Kidney epithelial cell (primary cell): Measurements from ENCODE around the gene PCYT1A. TPM values are rescaled to one million over a fixed set of nuclear protein-coding genes. Genes with fewer than 3 reads are reported as not detected.
"Not testable (repeated sequence)": the region's sequence is repeated elsewhere in the genome, so short reads cannot be mapped to it uniquely, and the experiment has no call there.

ENCODE experiments used
- DNase-seq: peaks from one replicate; pipeline ENCODE4 v3.0.0-alpha.2; 2010; ENCODE audit warnings: low read depth
- H3K27me3 ChIP-seq: 2 replicates; pipeline ENCODE4 v1.6.0; 2011; ENCODE audit warnings: low read length; ENCODE audit not compliant: control insufficient read depth, insufficient read depth
- H3K36me3 ChIP-seq: 2 replicates; pipeline ENCODE4 v1.5.1; 2011; ENCODE audit warnings: low read length; ENCODE audit not compliant: control insufficient read depth, insufficient read depth
- H3K4me3 ChIP-seq: 2 replicates; pipeline ENCODE4 v1.5.1; 2011; ENCODE audit warnings: low read depth, mild to moderate bottlenecking, control low read depth, low read length
- total RNA-seq: library from RNA; depleted of rRNA; stranded (reverse); fragments of >200 nt; gene quantifications from 2 replicates; pipeline ENCODE4 v1.2.3, GENCODE V29; 2015
- TF ChIP-seq, protein P1 (sequence below): IDR thresholded peaks from 2 replicates; pipeline ENCODE4 v1.5.1; 2011; ENCODE audit warnings: mild to moderate bottlenecking, moderate library complexity, low read length, control low read depth, inconsistent platforms; ENCODE audit not compliant: insufficient read depth, poor library complexity, severe bottlenecking

Gene PCYT1A
- total RNA-seq, 1 donor from 2014 or later, result 62.7 TPM

DNA sequence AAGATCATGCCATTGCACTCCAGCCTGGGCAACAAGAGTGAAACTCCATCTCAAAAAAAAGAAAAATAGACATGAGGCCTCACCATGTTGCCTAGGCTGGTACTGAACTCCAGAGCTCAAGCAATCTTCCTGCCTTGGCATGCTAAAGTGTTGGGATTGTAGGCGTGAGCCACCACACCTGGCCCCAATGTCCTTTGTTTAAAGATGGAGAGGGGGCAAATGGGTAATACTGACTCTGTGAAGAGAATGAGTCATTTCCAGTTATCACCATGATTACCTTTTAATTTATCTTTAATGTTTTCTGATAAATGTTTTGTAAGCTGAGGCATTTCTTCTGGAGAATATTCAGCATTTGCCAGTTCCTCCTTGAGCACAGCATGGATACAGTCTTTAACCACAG lies 28.3 kb upstream of the PCYT1A start:
- H3K36me3 ChIP-seq, result no peaks in the 10 kb centered on the region
- H3K4me3 ChIP-seq, result no peak overlapping the region
- no peak for DNase-seq
- TF ChIP-seq, protein P1, sequence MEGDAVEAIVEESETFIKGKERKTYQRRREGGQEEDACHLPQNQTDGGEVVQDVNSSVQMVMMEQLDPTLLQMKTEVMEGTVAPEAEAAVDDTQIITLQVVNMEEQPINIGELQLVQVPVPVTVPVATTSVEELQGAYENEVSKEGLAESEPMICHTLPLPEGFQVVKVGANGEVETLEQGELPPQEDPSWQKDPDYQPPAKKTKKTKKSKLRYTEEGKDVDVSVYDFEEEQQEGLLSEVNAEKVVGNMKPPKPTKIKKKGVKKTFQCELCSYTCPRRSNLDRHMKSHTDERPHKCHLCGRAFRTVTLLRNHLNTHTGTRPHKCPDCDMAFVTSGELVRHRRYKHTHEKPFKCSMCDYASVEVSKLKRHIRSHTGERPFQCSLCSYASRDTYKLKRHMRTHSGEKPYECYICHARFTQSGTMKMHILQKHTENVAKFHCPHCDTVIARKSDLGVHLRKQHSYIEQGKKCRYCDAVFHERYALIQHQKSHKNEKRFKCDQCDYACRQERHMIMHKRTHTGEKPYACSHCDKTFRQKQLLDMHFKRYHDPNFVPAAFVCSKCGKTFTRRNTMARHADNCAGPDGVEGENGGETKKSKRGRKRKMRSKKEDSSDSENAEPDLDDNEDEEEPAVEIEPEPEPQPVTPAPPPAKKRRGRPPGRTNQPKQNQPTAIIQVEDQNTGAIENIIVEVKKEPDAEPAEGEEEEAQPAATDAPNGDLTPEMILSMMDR, result no peak
- no peaks in the 10 kb centered on the region for H3K27me3 ChIP-seq

DNA sequence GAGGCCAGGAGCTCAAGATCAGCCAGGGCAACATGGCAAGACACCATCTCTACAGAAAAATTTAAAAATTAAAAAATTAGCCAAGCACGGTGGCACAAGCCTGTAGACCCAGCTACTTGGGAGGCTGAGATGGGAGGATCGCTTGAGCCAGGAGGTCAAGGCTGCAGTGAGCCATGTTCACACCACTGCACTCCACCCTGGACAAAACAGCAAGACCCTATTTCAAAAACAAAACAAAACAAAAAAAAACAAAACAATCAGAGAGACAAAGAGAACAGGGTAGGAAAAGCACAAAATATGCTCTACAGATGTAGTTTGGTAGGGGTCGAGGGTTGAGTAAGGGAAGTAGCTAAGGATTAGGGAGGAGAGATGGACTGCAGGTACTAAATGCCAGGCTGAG lies 27.1 kb upstream of the PCYT1A start:
- TF ChIP-seq, protein P1, result no peak
- Histone ChIP-seq H3K27me3 (no peaks in the 10 kb centered on the region), H3K4me3 (no peak overlapping the region), H3K36me3 (no peaks in the 10 kb centered on the region)
- no peak for DNase-seq

DNA sequence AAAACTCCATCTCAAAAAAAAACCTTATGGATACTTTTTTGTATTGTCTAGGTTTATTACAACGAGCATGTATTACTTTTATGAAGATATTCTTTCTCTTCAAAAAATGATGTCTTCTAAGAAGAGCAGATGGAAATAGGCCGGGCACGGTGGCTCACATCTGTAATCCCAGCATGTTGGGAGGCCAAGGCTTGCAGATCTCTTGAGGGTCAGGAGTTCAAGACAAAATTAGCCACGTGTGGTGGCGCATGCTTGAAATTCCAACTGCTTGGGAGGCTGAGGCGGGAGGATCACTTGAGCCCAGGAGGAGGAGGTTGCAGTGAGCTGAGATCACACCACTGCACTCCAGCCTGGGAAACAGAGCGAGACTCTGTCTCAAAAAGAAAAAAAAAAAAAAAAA lies 26.6 kb upstream of the PCYT1A start:
- not testable (repeated sequence) for H3K27me3 ChIP-seq, H3K4me3 ChIP-seq, DNase-seq, H3K36me3 ChIP-seq

DNA sequence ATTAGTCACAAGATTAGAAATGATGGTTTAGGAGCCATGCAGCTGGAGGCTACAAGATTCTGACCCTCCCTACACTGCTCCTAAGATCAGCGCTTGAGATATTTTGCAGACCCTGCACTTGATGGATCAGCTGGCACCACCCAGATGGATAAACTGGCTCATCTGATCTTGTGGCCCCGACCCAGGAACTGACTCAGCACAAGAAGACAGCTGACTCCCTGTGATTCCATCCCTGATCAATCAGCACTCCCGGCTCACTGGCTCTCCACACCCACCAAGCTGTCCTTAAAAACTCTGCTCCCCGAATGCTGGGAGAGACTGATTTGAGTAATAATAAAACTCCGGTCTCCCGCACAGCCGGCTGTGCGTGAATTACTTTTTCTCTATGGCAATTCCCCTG lies 15.4 kb upstream of the PCYT1A start:
- not testable (repeated sequence) for H3K4me3 ChIP-seq, H3K27me3 ChIP-seq, DNase-seq, H3K36me3 ChIP-seq

DNA sequence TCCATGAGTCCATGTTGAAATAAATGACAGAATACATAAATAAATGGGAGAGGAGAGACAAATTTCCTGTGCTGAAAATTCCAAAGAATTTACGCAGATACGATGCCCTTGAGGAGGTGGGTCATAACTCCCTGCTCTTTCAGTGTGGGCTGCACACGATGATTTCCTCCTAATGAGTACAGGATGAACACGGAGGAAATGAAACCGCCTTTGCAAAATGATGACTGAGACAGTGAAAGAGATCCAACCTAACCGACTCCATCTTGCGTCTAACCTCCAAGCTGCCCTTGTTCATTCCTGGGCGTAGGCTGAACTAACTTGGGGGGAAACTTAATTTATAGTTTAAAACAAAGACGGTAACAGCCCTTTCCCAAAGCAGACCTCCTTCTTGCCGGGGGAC lies 15.0 kb upstream of the PCYT1A start:
- H3K36me3 ChIP-seq, H3K4me3 ChIP-seq, DNase-seq, H3K27me3 ChIP-seq: not testable (repeated sequence)

DNA sequence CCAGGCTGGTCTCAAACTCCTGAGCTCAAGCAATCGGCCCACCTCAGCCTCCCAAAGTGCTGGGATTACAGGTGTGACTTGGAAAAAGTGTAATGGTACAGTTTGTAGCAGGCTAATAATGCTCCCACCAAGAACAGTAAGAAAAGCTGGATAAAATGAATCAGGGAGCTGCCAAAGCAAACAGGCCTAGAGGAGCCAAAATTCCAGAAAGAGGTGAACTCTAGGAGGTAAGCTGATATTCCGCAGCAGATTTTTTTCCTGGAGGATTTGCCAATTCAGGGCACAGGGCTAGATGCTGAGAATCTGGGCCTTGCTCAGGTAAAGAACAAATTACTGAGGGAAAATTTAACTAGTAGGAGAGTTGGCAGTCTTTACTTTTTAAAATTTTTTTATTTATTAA lies 11.0 kb upstream of the PCYT1A start:
- Histone ChIP-seq H3K36me3 (no peaks in the 10 kb centered on the region), H3K27me3 (no peaks in the 10 kb centered on the region), H3K4me3 (no peak overlapping the region)
- TF ChIP-seq, protein P1, result no peak
- no peak for DNase-seq

DNA sequence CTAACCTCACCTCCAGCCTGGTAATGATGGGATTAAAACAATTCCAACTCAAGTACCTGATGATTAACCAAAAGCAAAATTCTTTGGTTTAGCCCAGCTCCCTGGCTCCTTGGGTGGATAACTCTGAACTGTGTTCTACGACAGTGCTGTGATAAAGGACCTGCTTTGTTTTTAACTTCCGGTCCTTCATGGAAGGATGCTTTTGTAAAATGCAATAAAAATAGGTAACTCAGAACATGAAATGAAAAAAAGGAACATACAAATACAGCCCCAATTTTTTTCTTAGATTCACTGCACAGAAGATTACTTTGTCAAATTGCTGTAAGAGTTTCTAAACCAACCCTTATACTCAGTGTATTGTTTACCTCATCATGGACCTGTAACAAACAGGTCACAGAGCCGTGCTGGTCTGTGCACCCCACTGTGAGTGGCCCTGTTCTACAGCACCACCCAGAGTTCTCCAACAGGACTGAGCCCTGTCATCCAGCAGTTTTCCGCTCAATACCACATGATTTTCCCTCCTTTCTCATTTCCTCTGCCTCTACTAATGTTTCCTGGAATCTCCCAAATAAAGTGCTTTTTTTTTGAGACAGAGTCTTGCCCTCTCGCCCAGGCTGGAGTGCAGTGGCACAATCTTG lies 4.9 kb upstream of the PCYT1A start:
- TF ChIP-seq, protein P1, result peak; percentile 16
- no peak for DNase-seq
- Histone ChIP-seq H3K4me3 (no peak overlapping the region), H3K27me3 (no peaks in the 10 kb centered on the region), H3K36me3 (no peaks in the 10 kb centered on the region)
